ENCODE measurements around the gene BLMH. TPM values are rescaled to one million over a fixed set of nuclear protein-coding genes. Genes with fewer than 3 reads are reported as not detected.

Gene BLMH
- total and polyA plus RNA-seq, 2 donors (not counting 1 experiment from before 2014, with no cell fraction given): 23.0 to 26.1 TPM

DNA sequence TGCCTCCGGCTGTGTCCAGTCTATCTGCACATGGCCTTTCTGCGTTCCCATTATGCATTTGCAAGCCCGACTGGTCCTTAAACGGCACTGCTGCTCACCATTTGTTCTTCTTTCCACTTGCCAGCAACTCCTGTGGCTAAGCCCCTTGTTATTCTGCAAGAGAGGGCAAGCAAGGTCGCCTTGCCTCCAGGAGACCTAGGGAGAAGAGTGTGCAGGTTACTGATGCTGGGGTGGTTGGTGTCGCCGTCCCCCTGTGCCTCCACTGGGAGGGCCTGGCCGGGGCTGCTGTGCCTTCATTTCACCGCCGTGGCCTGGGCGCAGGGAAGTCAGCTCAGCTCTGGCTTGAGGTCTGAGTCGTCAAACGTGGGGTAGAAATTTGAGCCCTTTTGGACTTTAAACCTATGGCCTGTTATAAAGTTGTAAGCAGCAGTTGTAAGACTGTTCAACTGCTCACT, 69.0 kb downstream of the BLMH start:
- Histone ChIP-seq H3K4me3 (replicated peaks in 1 of 4; ENCODE audit: control extremely low read depth in 1 of 4, insufficient read depth in 1 of 4, low read depth in 3 of 4, low read length in 4 of 4) (no peak overlapping the region), H3K27ac (ENCODE audit: insufficient read depth, low read length) (no peak overlapping the region), H3K79me2 (ENCODE audit: control insufficient read depth, insufficient read depth, low read length) (no peaks in the 10 kb centered on the region), H3K4me1 (ENCODE audit: control insufficient read depth, extremely low read depth, insufficient read depth, low read length) (no peaks in the 10 kb centered on the region), H4K20me1 (ENCODE audit: control insufficient read depth, extremely low read depth, insufficient read depth, low read length) (no peaks in the 10 kb centered on the region), H3K36me3 (ENCODE audit: control insufficient read depth, insufficient read depth, low read length) (no peaks in the 10 kb centered on the region), H3K9me3 (ENCODE audit: control insufficient read depth, insufficient read depth, low read depth, low read length) (no peaks in the 10 kb centered on the region), H3K4me2 (ENCODE audit: extremely low read depth, insufficient read depth, low read length) (no peak overlapping the region), H2AFZ (ENCODE audit: low read length) (no peak overlapping the region), H3K27me3 (ENCODE audit: control insufficient read depth, insufficient read depth, low read length) (peaks cover 21% of the 10 kb centered on the region), H3K9ac (ENCODE audit: insufficient read depth, low read length) (no peak overlapping the region)
- no peak for DNase-seq (ENCODE audit: low read depth in 2 of 2)
- TF ChIP-seq, protein P1, sequence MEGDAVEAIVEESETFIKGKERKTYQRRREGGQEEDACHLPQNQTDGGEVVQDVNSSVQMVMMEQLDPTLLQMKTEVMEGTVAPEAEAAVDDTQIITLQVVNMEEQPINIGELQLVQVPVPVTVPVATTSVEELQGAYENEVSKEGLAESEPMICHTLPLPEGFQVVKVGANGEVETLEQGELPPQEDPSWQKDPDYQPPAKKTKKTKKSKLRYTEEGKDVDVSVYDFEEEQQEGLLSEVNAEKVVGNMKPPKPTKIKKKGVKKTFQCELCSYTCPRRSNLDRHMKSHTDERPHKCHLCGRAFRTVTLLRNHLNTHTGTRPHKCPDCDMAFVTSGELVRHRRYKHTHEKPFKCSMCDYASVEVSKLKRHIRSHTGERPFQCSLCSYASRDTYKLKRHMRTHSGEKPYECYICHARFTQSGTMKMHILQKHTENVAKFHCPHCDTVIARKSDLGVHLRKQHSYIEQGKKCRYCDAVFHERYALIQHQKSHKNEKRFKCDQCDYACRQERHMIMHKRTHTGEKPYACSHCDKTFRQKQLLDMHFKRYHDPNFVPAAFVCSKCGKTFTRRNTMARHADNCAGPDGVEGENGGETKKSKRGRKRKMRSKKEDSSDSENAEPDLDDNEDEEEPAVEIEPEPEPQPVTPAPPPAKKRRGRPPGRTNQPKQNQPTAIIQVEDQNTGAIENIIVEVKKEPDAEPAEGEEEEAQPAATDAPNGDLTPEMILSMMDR (conservative IDR thresholded peaks at IDR 0.05 in 1 of 2, IDR thresholded peaks at IDR 0.05 in 1 of 2; ENCODE audit: low read depth in 1 of 2, low read length in 2 of 2): no peak
- TF ChIP-seq EZH2 (IDR thresholded peaks at IDR 0.05; ENCODE audit: low read length, missing control alignments): no peak

DNA sequence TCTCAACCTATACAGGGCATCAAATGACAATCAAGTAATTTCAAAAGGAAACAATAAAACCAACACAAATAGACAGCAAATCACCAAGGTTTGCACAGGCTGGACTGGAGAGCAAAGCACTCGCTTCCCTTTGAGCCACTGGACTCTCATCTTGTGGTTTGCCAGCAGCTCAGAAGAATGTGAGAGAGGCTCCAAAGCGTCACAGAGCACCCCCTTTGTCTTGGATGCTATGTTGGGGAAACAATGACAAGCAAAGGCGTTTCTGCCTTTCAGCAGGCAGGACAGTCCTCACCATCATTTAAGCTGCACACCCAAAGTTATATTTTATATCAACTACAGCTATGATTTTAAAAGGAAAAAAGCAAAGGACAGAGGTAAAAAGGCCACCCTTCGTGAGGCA, 69.5 kb downstream of the BLMH start:
- Histone ChIP-seq H3K4me2 (ENCODE audit: extremely low read depth, insufficient read depth, low read length) (no peak overlapping the region), H3K79me2 (ENCODE audit: control insufficient read depth, insufficient read depth, low read length) (no peaks in the 10 kb centered on the region), H2AFZ (ENCODE audit: low read length) (no peak overlapping the region), H3K4me3 (replicated peaks in 1 of 4; ENCODE audit: control extremely low read depth in 1 of 4, insufficient read depth in 1 of 4, low read depth in 3 of 4, low read length in 4 of 4) (no peak overlapping the region), H3K9me3 (ENCODE audit: control insufficient read depth, insufficient read depth, low read depth, low read length) (no peaks in the 10 kb centered on the region), H4K20me1 (ENCODE audit: control insufficient read depth, extremely low read depth, insufficient read depth, low read length) (no peaks in the 10 kb centered on the region), H3K4me1 (ENCODE audit: control insufficient read depth, extremely low read depth, insufficient read depth, low read length) (no peaks in the 10 kb centered on the region), H3K27ac (ENCODE audit: insufficient read depth, low read length) (no peak overlapping the region), H3K36me3 (ENCODE audit: control insufficient read depth, insufficient read depth, low read length) (no peaks in the 10 kb centered on the region), H3K9ac (ENCODE audit: insufficient read depth, low read length) (no peak overlapping the region), H3K27me3 (ENCODE audit: control insufficient read depth, insufficient read depth, low read length) (peaks cover 21% of the 10 kb centered on the region)
- TF ChIP-seq, protein P1 (conservative IDR thresholded peaks at IDR 0.05 in 1 of 2, IDR thresholded peaks at IDR 0.05 in 1 of 2; ENCODE audit: low read depth in 1 of 2, low read length in 2 of 2): no peak
- TF ChIP-seq EZH2 (IDR thresholded peaks at IDR 0.05; ENCODE audit: low read length, missing control alignments): no peak
- DNase-seq (ENCODE audit: low read depth in 2 of 2): no peak

DNA sequence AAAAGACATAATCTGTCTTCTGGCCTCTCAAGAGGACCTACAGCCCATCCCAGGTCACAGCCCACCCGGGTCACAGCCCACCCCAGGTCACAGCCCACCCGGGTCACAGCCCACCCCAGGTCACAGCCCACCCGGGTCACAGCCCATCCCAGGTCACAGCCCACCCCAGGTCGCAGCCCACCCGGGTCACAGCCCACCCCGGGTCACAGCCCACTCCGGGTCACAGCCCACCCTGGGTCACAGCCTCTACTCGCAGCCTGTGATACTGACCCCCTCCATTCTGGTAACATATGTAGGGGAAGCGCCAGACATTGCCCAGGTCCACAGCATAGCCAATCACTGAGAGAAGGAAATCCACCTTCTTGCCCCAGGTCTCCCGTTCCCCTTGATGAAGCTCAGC, 70.4 kb downstream of the BLMH start:
- no peak overlapping the region for H3K4me3 ChIP-seq (replicated peaks in 1 of 4; ENCODE audit: control extremely low read depth in 1 of 4, insufficient read depth in 1 of 4, low read depth in 3 of 4, low read length in 4 of 4)
- no peaks in the 10 kb centered on the region for H3K4me1 ChIP-seq (ENCODE audit: control insufficient read depth, extremely low read depth, insufficient read depth, low read length)
- H3K27me3 ChIP-seq (ENCODE audit: control insufficient read depth, insufficient read depth, low read length): peaks cover 21% of the 10 kb centered on the region
- H3K9me3 ChIP-seq (ENCODE audit: control insufficient read depth, insufficient read depth, low read depth, low read length): no peaks in the 10 kb centered on the region
- H3K9ac ChIP-seq (ENCODE audit: insufficient read depth, low read length): no peak overlapping the region
- no peaks in the 10 kb centered on the region for H3K36me3 ChIP-seq (ENCODE audit: control insufficient read depth, insufficient read depth, low read length)
- TF ChIP-seq, protein P1 (conservative IDR thresholded peaks at IDR 0.05 in 1 of 2, IDR thresholded peaks at IDR 0.05 in 1 of 2; ENCODE audit: low read depth in 1 of 2, low read length in 2 of 2): no peak
- no peak for TF ChIP-seq EZH2 (IDR thresholded peaks at IDR 0.05; ENCODE audit: low read length, missing control alignments)
- no peaks in the 10 kb centered on the region for H4K20me1 ChIP-seq (ENCODE audit: control insufficient read depth, extremely low read depth, insufficient read depth, low read length)
- DNase-seq (ENCODE audit: low read depth in 2 of 2): no peak
- no peak overlapping the region for H2AFZ ChIP-seq (ENCODE audit: low read length)
- H3K27ac ChIP-seq (ENCODE audit: insufficient read depth, low read length): no peak overlapping the region
- no peak overlapping the region for H3K4me2 ChIP-seq (ENCODE audit: extremely low read depth, insufficient read depth, low read length)
- no peaks in the 10 kb centered on the region for H3K79me2 ChIP-seq (ENCODE audit: control insufficient read depth, insufficient read depth, low read length)

Measured in fibroblast of lung (primary cell).